A549 (cell line): ENCODE data around the gene CRACDL. TPM values are rescaled to one million over a fixed set of nuclear protein-coding genes. Genes with fewer than 3 reads are reported as not detected.
A peak's percentile ranks its signal among the peaks of the same experiment; 100 is the strongest.

Experiments used
- ATAC-seq, 2 experiments: fragments of 200-7000 bp in 1 of 2; fragments of >200 bp in 1 of 2; cut with Nextera tagmentation in 1 of 2; cut with Tn5 transposase in 1 of 2; 3 replicates each; pipeline versions ENCODE4 v1.8.0 to v1.9.1; 2018 to 2020; ENCODE audit warnings: mild to moderate bottlenecking in 1 of 2, moderate library complexity in 1 of 2
- CTCF ChIA-PET: fragments of 300-600 bp; sonication (Branson Sonifier 250); formaldehyde crosslinking; extraction: SDS; loops from one replicate; lab custom pipeline; 2021; ENCODE audit warnings: antibody characterized with exemption, inconsistent platforms; lab: Yijun Ruan, JAX
- POLR2A ChIA-PET: fragments of 350-600 bp; formaldehyde crosslinking; extraction: SDS; loops from one replicate; lab custom pipeline; 2021; ENCODE audit warnings: antibody characterized with exemption, inconsistent platforms; lab: Yijun Ruan, JAX
- DNase-seq, 2 experiments: peaks; one replicate each; pipeline versions ENCODE4 v3.0.0 to v3.0.0-alpha.2; 2011 to 2016; ENCODE audit warnings: low read depth in 1 of 2, low spot score in 1 of 2
- FAIRE-seq: peaks from 2 replicates; lab custom pipeline; 2011; peaks lifted over from hg19 to GRCh38; lab: Jason Lieb, UNC
- H3K27ac ChIP-seq, 2 experiments: fragments of >200 bp; sonication (Bioruptor Twin); formaldehyde crosslinking; 3 replicates each; pipeline ENCODE4 v1.5.1; 2016 to 2017
- H3K4me1 ChIP-seq: fragments of >200 bp; sonication (Bioruptor Twin); formaldehyde crosslinking; 3 replicates; pipeline ENCODE4 v1.6.1; 2016
- H3K4me2 ChIP-seq: fragments of >200 bp; sonication (Bioruptor Twin); formaldehyde crosslinking; 3 replicates; pipeline ENCODE4 v1.6.1; 2016
- H3K4me3 ChIP-seq: fragments of >200 bp; sonication (Bioruptor Twin); formaldehyde crosslinking; 3 replicates; pipeline ENCODE4 v1.5.1; 2016
- H3K9me3 ChIP-seq: fragments of >200 bp; sonication (Bioruptor Twin); formaldehyde crosslinking; 3 replicates; pipeline ENCODE4 v1.6.1; 2016
- BHLHE40 ChIP-seq: IDR thresholded peaks from 2 replicates; pipeline ENCODE4 v1.6.1; 2012; ENCODE audit warnings: low read depth, low read length, inconsistent platforms
- CEBPB ChIP-seq, 2 experiments: fragments of >200 bp in 1 of 2; sonication (Bioruptor Twin) in 1 of 2; formaldehyde crosslinking in 1 of 2; IDR thresholded peaks; 2 replicates each; pipeline ENCODE4 v1.6.1; 2012 to 2016
- CHD2 ChIP-seq: fragments of 150-350 bp; IDR thresholded peaks from 2 replicates; pipeline ENCODE4 v1.6.1; 2014; ENCODE audit warnings: low read length; ENCODE audit not compliant: partially characterized antibody
- CHD4 ChIP-seq: fragments of 200-600 bp; sonication (generic); IDR thresholded peaks from 2 replicates; pipeline ENCODE4 v1.6.1; 2016; ENCODE audit warnings: antibody characterized with exemption, mild to moderate bottlenecking, borderline replicate concordance
- CTCF ChIP-seq: fragments of >200 bp; sonication (Bioruptor Twin); formaldehyde crosslinking; IDR thresholded peaks from 3 replicates; pipeline ENCODE4 v1.5.1; 2016
- EP300 ChIP-seq, 2 experiments: fragments of >200 bp; sonication (Bioruptor Twin); formaldehyde crosslinking; IDR thresholded peaks; 2 replicates in 1 of 2; 3 replicates in 1 of 2; pipeline ENCODE4 v1.6.1; 2016 to 2017
- FOXS1 ChIP-seq: fragments of 250-450 bp; sonication (Bioruptor Pico); IDR thresholded peaks from 2 replicates; pipeline ENCODE4 v1.5.0; 2020; ENCODE audit warnings: mild to moderate bottlenecking, moderate library complexity
- JUN ChIP-seq, 2 experiments: fragments of >200 bp; sonication (Bioruptor Twin); formaldehyde crosslinking; IDR thresholded peaks; 2 replicates in 1 of 2; 3 replicates in 1 of 2; pipeline ENCODE4 v1.6.1; 2016 to 2017
- NFE2L2 ChIP-seq: fragments of 150-350 bp; conservative IDR thresholded peaks from 2 replicates; pipeline ENCODE4 v1.6.1; 2014; ENCODE audit warnings: low read length
- POLR2A ChIP-seq: IDR thresholded peaks from 2 replicates; pipeline ENCODE4 v1.6.1; 2012; ENCODE audit warnings: mild to moderate bottlenecking, low read length
- POLR2AphosphoS2 ChIP-seq: conservative IDR thresholded peaks from 2 replicates; pipeline ENCODE4 v1.6.1; 2012; ENCODE audit warnings: low read length, improper control_type of control experiment, inconsistent platforms
- REST ChIP-seq: fragments of 200-600 bp; sonication (generic); IDR thresholded peaks from 2 replicates; pipeline ENCODE4 v1.6.1; 2016; ENCODE audit warnings: antibody characterized with exemption, mild to moderate bottlenecking, moderate library complexity
- RNF2 ChIP-seq: fragments of 200-600 bp; sonication (generic); IDR thresholded peaks from 2 replicates; pipeline ENCODE4 v1.6.1; 2016; ENCODE audit warnings: low read depth, mild to moderate bottlenecking, antibody characterized with exemption, moderate library complexity, borderline replicate concordance
- SREBF2 ChIP-seq: fragments of 450-650 bp; IDR thresholded peaks from 2 replicates; pipeline ENCODE4 v1.6.1; 2014; ENCODE audit warnings: mild to moderate bottlenecking, moderate library complexity
- TFCP2L1 ChIP-seq: fragments of 250-450 bp; sonication (Bioruptor Pico); IDR thresholded peaks from 2 replicates; pipeline ENCODE4 v1.5.0; 2021; ENCODE audit warnings: mild to moderate bottlenecking
- TP53 ChIP-seq: fragments of 250-450 bp; sonication (Bioruptor Pico); IDR thresholded peaks from 2 replicates; pipeline ENCODE4 v1.5.0; 2021; ENCODE audit warnings: mild to moderate bottlenecking, moderate library complexity
- ZNF302 ChIP-seq: fragments of 250-450 bp; sonication (Bioruptor Pico); IDR thresholded peaks from 2 replicates; pipeline ENCODE4 v1.9.0; 2021; ENCODE audit warnings: inconsistent platforms, mild to moderate bottlenecking, moderate library complexity
- ZSCAN20 ChIP-seq: fragments of 250-450 bp; sonication (Bioruptor Pico); IDR thresholded peaks from 2 replicates; pipeline ENCODE4 v1.8.0; 2022; ENCODE audit warnings: mild to moderate bottlenecking, moderate library complexity
- WGBS: methylation state at CpG from one replicate; pipeline ENCODE4 v1.1.6; 2017; ENCODE audit errors: missing lambda C conversion rate; 5-methylcytosine and 5-hydroxymethylcytosine counted together
- polyA plus RNA-seq, 4 experiments: library from polyadenylated mRNA; depleted of rRNA in 3 of 4; stranded (reverse); fragments of >200 nt; fragmentation: RNase III in 1 of 4; extraction: RNeasy Plus Mini Kit Qiagen cat#74134 plus additional on column Dnase treatment in 1 of 4; gene quantifications; 2 replicates in 3 of 4; 3 replicates in 1 of 4; pipeline ENCODE4 v1.2.3, GENCODE V29; 2011 to 2017
- TF ChIP-seq, protein P1 (sequence below): IDR thresholded peaks from 2 replicates; pipeline ENCODE4 v1.6.1; 2012
- TF ChIP-seq, protein P2 (sequence below): fragments of 150-350 bp; IDR thresholded peaks from 2 replicates; pipeline ENCODE4 v1.6.1; 2014; ENCODE audit warnings: low read depth, mild to moderate bottlenecking, low read length

The CRACDL gene
- polyA plus RNA-seq, 2 of the 4 experiments (the other 2 are of a cell fraction), result 0.21 to 0.36 TPM

DNA sequence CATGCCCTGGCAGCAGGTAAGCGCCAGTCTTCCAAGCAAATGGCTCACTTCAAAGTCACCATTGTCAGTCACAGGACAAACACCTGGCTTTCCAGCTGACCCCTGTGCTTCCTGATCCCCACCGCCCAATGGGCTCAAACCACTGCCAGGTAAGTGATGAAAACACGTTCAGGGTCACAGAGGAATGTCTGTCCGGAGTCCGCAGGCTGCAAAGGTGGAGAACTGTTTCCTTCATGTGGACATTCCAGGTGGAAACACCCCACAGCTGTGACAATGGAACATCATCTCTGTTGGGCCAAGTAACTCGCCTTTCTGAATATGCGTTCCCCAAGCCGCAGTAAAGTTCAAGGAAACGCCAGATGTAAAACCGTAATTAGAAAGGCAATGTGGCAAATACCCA lies 86.0 kb downstream of the CRACDL start:
- POLR2A ChIA-PET, result no interaction called here

DNA sequence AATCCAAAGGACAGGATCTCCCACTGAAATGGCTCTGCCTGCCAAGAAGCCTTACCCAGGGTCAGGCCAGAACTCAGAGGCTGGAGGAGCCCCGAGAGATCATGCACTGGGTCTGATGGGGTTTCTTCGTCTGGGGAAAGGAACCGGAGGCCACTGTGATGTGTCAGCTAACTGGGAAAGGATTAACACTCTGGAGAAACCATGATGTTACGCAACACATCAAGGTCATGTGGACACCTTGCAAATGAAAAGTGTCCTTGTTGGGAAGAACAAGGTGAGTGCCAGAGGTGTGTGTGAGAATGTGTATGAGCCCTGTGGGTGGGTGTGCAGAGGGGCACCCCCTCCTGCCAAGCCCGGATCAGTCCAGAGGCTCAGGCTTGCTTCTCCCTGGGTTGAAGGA lies 86.9 kb downstream of the CRACDL start:
- no peak for DNase-seq
- FAIRE-seq, result no peak
- H3K4me3 ChIP-seq, result no peak overlapping the region
- no peak overlapping the region for H3K27ac ChIP-seq
- WGBS, result 53% methylated on average over 5 of the region's 5 CpGs
- ChIA-PET CTCF (interaction anchor here (0.6 kb wide), 1 partner anchor 12 kb away, joined by 3 read pairs; no protein-coding TSS in a partner anchor), POLR2A (no interaction called here)
- H3K4me1 ChIP-seq, result no peaks in the 10 kb centered on the region
- ATAC-seq, result no peak
- H3K9me3 ChIP-seq, result no peaks in the 10 kb centered on the region
- no peak for TF ChIP-seq REST
- peak; percentile 48 to 70; a peak in 3 of 4 replicates for TF ChIP-seq CEBPB (IDR thresholded peaks at IDR 0.05)
- no peak overlapping the region for H3K4me2 ChIP-seq

More for the DNA sequence above, 86.0 kb downstream of the CRACDL start:
- DNase-seq, result no peak
- WGBS, result 75% methylated on average over 10 of the region's 10 CpGs
- H3K4me3 ChIP-seq, result no peak overlapping the region
- no peaks in the 10 kb centered on the region for H3K9me3 ChIP-seq
- CTCF ChIA-PET, result interaction anchor here (1.0 kb wide), 1 partner anchor 14 kb away, joined by 4 read pairs; no protein-coding TSS in a partner anchor
- no peak for ATAC-seq
- TF ChIP-seq POLR2A, result no peak
- no peak for TF ChIP-seq CTCF
- TF ChIP-seq, protein P1, sequence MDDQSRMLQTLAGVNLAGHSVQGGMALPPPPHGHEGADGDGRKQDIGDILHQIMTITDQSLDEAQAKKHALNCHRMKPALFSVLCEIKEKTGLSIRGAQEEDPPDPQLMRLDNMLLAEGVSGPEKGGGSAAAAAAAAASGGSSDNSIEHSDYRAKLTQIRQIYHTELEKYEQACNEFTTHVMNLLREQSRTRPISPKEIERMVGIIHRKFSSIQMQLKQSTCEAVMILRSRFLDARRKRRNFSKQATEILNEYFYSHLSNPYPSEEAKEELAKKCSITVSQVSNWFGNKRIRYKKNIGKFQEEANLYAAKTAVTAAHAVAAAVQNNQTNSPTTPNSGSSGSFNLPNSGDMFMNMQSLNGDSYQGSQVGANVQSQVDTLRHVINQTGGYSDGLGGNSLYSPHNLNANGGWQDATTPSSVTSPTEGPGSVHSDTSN, result no peak
- TF ChIP-seq CHD2, result no peak
- no peak for TF ChIP-seq FOXS1 (CRISPR knock-in tag)
- no peak for TF ChIP-seq BHLHE40
- TF ChIP-seq NFE2L2, result no peak
- TF ChIP-seq TP53 (CRISPR knock-in tag), result no peak
- TF ChIP-seq, protein P2, sequence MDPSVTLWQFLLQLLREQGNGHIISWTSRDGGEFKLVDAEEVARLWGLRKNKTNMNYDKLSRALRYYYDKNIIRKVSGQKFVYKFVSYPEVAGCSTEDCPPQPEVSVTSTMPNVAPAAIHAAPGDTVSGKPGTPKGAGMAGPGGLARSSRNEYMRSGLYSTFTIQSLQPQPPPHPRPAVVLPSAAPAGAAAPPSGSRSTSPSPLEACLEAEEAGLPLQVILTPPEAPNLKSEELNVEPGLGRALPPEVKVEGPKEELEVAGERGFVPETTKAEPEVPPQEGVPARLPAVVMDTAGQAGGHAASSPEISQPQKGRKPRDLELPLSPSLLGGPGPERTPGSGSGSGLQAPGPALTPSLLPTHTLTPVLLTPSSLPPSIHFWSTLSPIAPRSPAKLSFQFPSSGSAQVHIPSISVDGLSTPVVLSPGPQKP, result no peak
- no peak for TF ChIP-seq JUN (IDR thresholded peaks at IDR 0.05)
- TF ChIP-seq TFCP2L1 (CRISPR knock-in tag), result no peak
- no peak for TF ChIP-seq ZNF302 (CRISPR knock-in tag)
- TF ChIP-seq RNF2, result no peak
- no peak for TF ChIP-seq CHD4
- no peak for TF ChIP-seq SREBF2
- no peak for TF ChIP-seq POLR2AphosphoS2
- no peak for TF ChIP-seq EP300 (IDR thresholded peaks at IDR 0.05)
- TF ChIP-seq ZSCAN20 (CRISPR knock-in tag), result no peak
- H3K27ac ChIP-seq, result no peak overlapping the region
- no peaks in the 10 kb centered on the region for H3K4me1 ChIP-seq
- FAIRE-seq, result no peak
- H3K4me2 ChIP-seq, result no peak overlapping the region
